HFFc6 (cell line): ENCODE results near the gene ARHGEF9. TPM values are rescaled to one million over a fixed set of nuclear protein-coding genes. Genes with fewer than 3 reads are reported as not detected.
A peak's percentile ranks its signal among the peaks of the same experiment; 100 is the strongest.

ENCODE experiments used
- DNase-seq: peaks from one replicate; pipeline ENCODE4 v3.0.0-alpha.2; 2018
- H3K27ac Mint-ChIP-seq: 2 replicates; pipeline ENCODE4 v1.8.0; 2020; ENCODE audit warnings: mild to moderate bottlenecking, mixed read lengths
- H3K27me3 Mint-ChIP-seq: 2 replicates; pipeline ENCODE4 v1.8.0; 2021; ENCODE audit warnings: mild to moderate bottlenecking, moderate library complexity, mixed read lengths; ENCODE audit not compliant: insufficient read depth
- H3K36me3 Mint-ChIP-seq: 2 replicates; pipeline ENCODE4 v1.8.0; 2021; ENCODE audit warnings: low read depth, mixed read lengths
- H3K4me1 Mint-ChIP-seq: 2 replicates; pipeline ENCODE4 v1.8.0; 2020; ENCODE audit warnings: low read depth, mixed read lengths
- H3K4me3 Mint-ChIP-seq: 2 replicates; pipeline ENCODE4 v1.8.0; 2020; ENCODE audit warnings: mild to moderate bottlenecking, moderate library complexity, mixed read lengths
- H3K9me3 Mint-ChIP-seq: 2 replicates; pipeline ENCODE4 v1.8.0; 2020; ENCODE audit warnings: mild to moderate bottlenecking, mixed read lengths
- total RNA-seq, 6 experiments: library from RNA; stranded (reverse); fragmentation: NEBNext Ultra II Directional; extraction: Animal tissue kit (Norgen Biotek cat#: 25700); gene quantifications; 2 replicates in 1 of 6; 3 replicates in 5 of 6; pipeline ENCODE4 v1.2.3, GENCODE V29; 2021
- TF ChIP-seq, protein P1 (sequence below): fragments of 200-600 bp; sonication (generic); IDR thresholded peaks from 2 replicates; pipeline ENCODE4 v1.5.0; 2021; ENCODE audit warnings: antibody characterized with exemption, mild to moderate bottlenecking

ARHGEF9 gene
- total RNA-seq, 6 experiments from 2014 or later = 18.8 to 23.0 (median 20.2) TPM

GRCh38 chrX:63718010-63718694 is 66.9 kb downstream of the ARHGEF9 start:
- Mint-ChIP-seq H3K27me3 (no peaks in the 10 kb centered on the region), H3K27ac (no peak overlapping the region), H3K36me3 (peaks cover 9% of the 10 kb centered on the region), H3K9me3 (no peaks in the 10 kb centered on the region), H3K4me1 (peaks cover 11% of the 10 kb centered on the region; the same call in 1 of the 2 replicates), H3K4me3 (no peak overlapping the region)
- TF ChIP-seq, protein P1, sequence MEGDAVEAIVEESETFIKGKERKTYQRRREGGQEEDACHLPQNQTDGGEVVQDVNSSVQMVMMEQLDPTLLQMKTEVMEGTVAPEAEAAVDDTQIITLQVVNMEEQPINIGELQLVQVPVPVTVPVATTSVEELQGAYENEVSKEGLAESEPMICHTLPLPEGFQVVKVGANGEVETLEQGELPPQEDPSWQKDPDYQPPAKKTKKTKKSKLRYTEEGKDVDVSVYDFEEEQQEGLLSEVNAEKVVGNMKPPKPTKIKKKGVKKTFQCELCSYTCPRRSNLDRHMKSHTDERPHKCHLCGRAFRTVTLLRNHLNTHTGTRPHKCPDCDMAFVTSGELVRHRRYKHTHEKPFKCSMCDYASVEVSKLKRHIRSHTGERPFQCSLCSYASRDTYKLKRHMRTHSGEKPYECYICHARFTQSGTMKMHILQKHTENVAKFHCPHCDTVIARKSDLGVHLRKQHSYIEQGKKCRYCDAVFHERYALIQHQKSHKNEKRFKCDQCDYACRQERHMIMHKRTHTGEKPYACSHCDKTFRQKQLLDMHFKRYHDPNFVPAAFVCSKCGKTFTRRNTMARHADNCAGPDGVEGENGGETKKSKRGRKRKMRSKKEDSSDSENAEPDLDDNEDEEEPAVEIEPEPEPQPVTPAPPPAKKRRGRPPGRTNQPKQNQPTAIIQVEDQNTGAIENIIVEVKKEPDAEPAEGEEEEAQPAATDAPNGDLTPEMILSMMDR = no peak
- no peak for DNase-seq

GRCh38 chrX:63713526-63713925 is 71.5 kb downstream of the ARHGEF9 start:
- peaks cover 9% of the 10 kb centered on the region for H3K36me3 Mint-ChIP-seq
- no peaks in the 10 kb centered on the region for H3K27me3 Mint-ChIP-seq
- no peaks in the 10 kb centered on the region for H3K9me3 Mint-ChIP-seq
- DNase-seq = peak; percentile 7
- TF ChIP-seq, protein P1 = no peak
- no peak overlapping the region for H3K4me3 Mint-ChIP-seq
- peaks cover 11% of the 10 kb centered on the region; the same call in 1 of the 2 replicates for H3K4me1 Mint-ChIP-seq
- H3K27ac Mint-ChIP-seq = no peak overlapping the region

- 0 out of 2 replicates have a peak, but pooled peaks cover 4% of the 10 kb centered on the region for H3K36me3 Mint-ChIP-seq
- no peak overlapping the region for H3K4me3 Mint-ChIP-seq
- H3K27me3 Mint-ChIP-seq = no peaks in the 10 kb centered on the region; the same call in 1 of the 2 replicates
- TF ChIP-seq, protein P1 = no peak
- DNase-seq = no peak
- no peaks in the 10 kb centered on the region for H3K9me3 Mint-ChIP-seq
- H3K27ac Mint-ChIP-seq = no peak overlapping the region
- H3K4me1 Mint-ChIP-seq = peaks cover 6% of the 10 kb centered on the region; the same call in 1 of the 2 replicates
Observed at GRCh38 chrX:63708801-63709200, 76.2 kb downstream of the ARHGEF9 start.

DNA sequence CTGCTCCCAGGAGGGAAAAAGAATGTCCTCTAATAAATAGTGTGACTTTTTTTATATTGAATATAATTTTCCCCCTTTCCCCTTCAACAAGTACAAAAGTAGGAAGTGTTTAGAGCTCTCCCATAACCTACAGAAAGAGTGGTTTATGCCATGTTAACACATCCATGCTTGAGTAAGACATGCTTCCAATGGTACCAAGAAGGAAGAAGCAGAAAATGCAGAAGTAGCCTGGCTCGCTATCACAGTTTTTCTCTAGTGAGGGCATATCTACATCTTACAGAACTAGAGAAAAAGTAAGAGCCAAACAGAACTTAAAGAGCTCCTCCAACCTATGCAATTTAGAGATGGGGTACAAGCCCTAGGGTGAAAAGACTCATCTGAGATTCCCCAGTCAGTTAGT is 82.5 kb downstream of the ARHGEF9 start:
- Mint-ChIP-seq H3K4me1 (no peaks in the 10 kb centered on the region), H3K4me3 (no peak overlapping the region), H3K27ac (no peak overlapping the region), H3K36me3 (peaks cover 14% of the 10 kb centered on the region), H3K9me3 (no peaks in the 10 kb centered on the region), H3K27me3 (no peaks in the 10 kb centered on the region; the same call in 1 of the 2 replicates)
- TF ChIP-seq, protein P1 = no peak
- no peak for DNase-seq

GRCh38 chrX:63686878-63687714 is 97.9 kb downstream of the ARHGEF9 start:
- peak; percentile 37 for DNase-seq
- no peak overlapping the region for H3K27ac Mint-ChIP-seq
- peaks cover 22% of the 10 kb centered on the region for H3K36me3 Mint-ChIP-seq
- H3K4me3 Mint-ChIP-seq = no peak overlapping the region
- TF ChIP-seq, protein P1 = peak; percentile 82
- peaks cover 16% of the 10 kb centered on the region for H3K4me1 Mint-ChIP-seq
- H3K9me3 Mint-ChIP-seq = no peaks in the 10 kb centered on the region
- no peaks in the 10 kb centered on the region for H3K27me3 Mint-ChIP-seq
